DND-41 (cell line): ENCODE measurements around the gene PDE6B.

ENCODE experiments used
- ATAC-seq: fragments of 200-7000 bp; cut with Tn5 transposase; 3 replicates; pipeline ENCODE4 v1.9.1; 2021; ENCODE audit warnings: low read depth; ENCODE audit not compliant: insufficient read depth
- DNase-seq: peaks from one replicate; pipeline ENCODE4 v3.0.0-alpha.2; 2020
- H2AFZ ChIP-seq: 2 replicates; pipeline ENCODE4 v1.6.0; 2012; ENCODE audit warnings: low read depth, low read length
- H3K27ac ChIP-seq: 2 replicates; pipeline ENCODE4 v1.5.1; 2012; ENCODE audit warnings: low read length, inconsistent platforms
- H3K27me3 ChIP-seq: fragments of 200-600 bp; sonication (generic); 2 replicates; pipeline ENCODE4 v1.6.0; 2012; ENCODE audit warnings: low read length, mild to moderate bottlenecking, inconsistent platforms; ENCODE audit not compliant: insufficient read depth, poor library complexity
- H3K36me3 ChIP-seq: 2 replicates; pipeline ENCODE4 v1.5.1; 2012; ENCODE audit warnings: low read length, inconsistent platforms; ENCODE audit not compliant: insufficient read depth
- H3K4me1 ChIP-seq: 2 replicates; pipeline ENCODE4 v1.5.1; 2012; ENCODE audit warnings: mild to moderate bottlenecking, low read length; ENCODE audit not compliant: insufficient read depth
- H3K4me2 ChIP-seq: 2 replicates; pipeline ENCODE4 v1.6.0; 2012; ENCODE audit warnings: mild to moderate bottlenecking, moderate library complexity, low read length, inconsistent platforms; ENCODE audit not compliant: insufficient read depth
- H3K4me3 ChIP-seq, 2 experiments: fragments of 200-600 bp in 1 of 2; shearing (Covaris generic) in 1 of 2; 2 replicates each; pipeline ENCODE4 v1.5.1; 2012 to 2016; ENCODE audit warnings: inconsistent platforms in 2 of 2, low read length in 2 of 2, mild to moderate bottlenecking in 2 of 2, low read depth in 1 of 2, moderate library complexity in 1 of 2
- H3K79me2 ChIP-seq: 2 replicates; pipeline ENCODE4 v1.6.0; 2012; ENCODE audit warnings: low read length, inconsistent platforms; ENCODE audit not compliant: insufficient read depth
- H3K9ac ChIP-seq: 2 replicates; pipeline ENCODE4 v1.6.0; 2012; ENCODE audit warnings: low read depth, mild to moderate bottlenecking, inconsistent platforms, low read length, moderate library complexity
- H3K9me3 ChIP-seq: 2 replicates; pipeline ENCODE4 v1.5.1; 2012; ENCODE audit warnings: low read length, moderate library complexity, mild to moderate bottlenecking, inconsistent platforms; ENCODE audit not compliant: insufficient read depth, severe bottlenecking
- H4K20me1 ChIP-seq: 2 replicates; pipeline ENCODE4 v1.6.0; 2012; ENCODE audit warnings: low read length; ENCODE audit not compliant: insufficient read depth
- CTCF ChIP-seq: IDR thresholded peaks from 2 replicates; pipeline ENCODE4 v1.5.1; 2012; ENCODE audit warnings: borderline replicate concordance, low read length, moderate library complexity, mild to moderate bottlenecking; ENCODE audit not compliant: poor library complexity, severe bottlenecking; ENCODE audit errors: extremely low read depth
- EZH2 ChIP-seq: IDR thresholded peaks from 3 replicates; pipeline ENCODE4 v1.6.1; 2012; ENCODE audit warnings: borderline replicate concordance, low read depth, mild to moderate bottlenecking, moderate library complexity, low read length, inconsistent platforms; ENCODE audit not compliant: severe bottlenecking

The PDE6B gene

GRCh38 chr4:616091-616490, 9.3 kb upstream of the PDE6B start:
- no peak for TF ChIP-seq EZH2
- TF ChIP-seq CTCF, result no peak
- no peak overlapping the region for H3K4me2 ChIP-seq

GRCh38 chr4:616911-617643, 8.3 kb upstream of the PDE6B start:
- no peak overlapping the region for H3K9ac ChIP-seq
- no peaks in the 10 kb centered on the region for H3K9me3 ChIP-seq
- H3K4me2 ChIP-seq, result no peak overlapping the region
- peaks cover 3% of the 10 kb centered on the region for H3K27me3 ChIP-seq
- no peak overlapping the region for H3K27ac ChIP-seq
- no peaks in the 10 kb centered on the region for H3K36me3 ChIP-seq
- no peak for TF ChIP-seq EZH2
- no peak for TF ChIP-seq CTCF
- DNase-seq (no peak), ATAC-seq (no peak)
- no peak overlapping the region for H2AFZ ChIP-seq
- no peaks in the 10 kb centered on the region for H3K79me2 ChIP-seq
- H3K4me3 ChIP-seq, result no peak overlapping the region
- no peaks in the 10 kb centered on the region for H4K20me1 ChIP-seq
- H3K4me1 ChIP-seq, result no peaks in the 10 kb centered on the region

More at GRCh38 chr4:616091-616490, 9.3 kb upstream of the PDE6B start:
- Histone ChIP-seq H3K27me3 (peaks cover 3% of the 10 kb centered on the region), H3K36me3 (no peaks in the 10 kb centered on the region), H2AFZ (no peak overlapping the region), H3K4me1 (no peaks in the 10 kb centered on the region), H4K20me1 (no peaks in the 10 kb centered on the region), H3K4me3 (no peak overlapping the region), H3K9me3 (no peaks in the 10 kb centered on the region), H3K27ac (no peak overlapping the region), H3K9ac (no peak overlapping the region), H3K79me2 (no peaks in the 10 kb centered on the region)
- no peak for ATAC-seq
- no peak for DNase-seq

GRCh38 chr4:617644-618641, 7.4 kb upstream of the PDE6B start:
- Histone ChIP-seq H3K36me3 (no peaks in the 10 kb centered on the region), H3K27me3 (peaks cover 3% of the 10 kb centered on the region), H3K27ac (no peak overlapping the region), H3K79me2 (no peaks in the 10 kb centered on the region), H2AFZ (no peak overlapping the region), H3K9me3 (no peaks in the 10 kb centered on the region), H3K4me1 (no peaks in the 10 kb centered on the region), H3K9ac (no peak overlapping the region), H4K20me1 (peaks cover 7% of the 10 kb centered on the region; the same call in 1 of the 2 replicates), H3K4me3 (no peak overlapping the region), H3K4me2 (no peak overlapping the region)
- TF ChIP-seq EZH2 (no peak), CTCF (no peak)
- ATAC-seq (no peak), DNase-seq (no peak)
